HG03354 (cell line): ENCODE results near the gene FGFBP1.

Experiments
- ATAC-seq: cut with Tn5 transposase; IDR thresholded peaks from one replicate; pipeline ENCODE4 v1.9.1; 2021; ENCODE audit warnings: mild to moderate bottlenecking; ENCODE audit not compliant: unreplicated experiment, poor library complexity, severe bottlenecking

Gene FGFBP1

DNA sequence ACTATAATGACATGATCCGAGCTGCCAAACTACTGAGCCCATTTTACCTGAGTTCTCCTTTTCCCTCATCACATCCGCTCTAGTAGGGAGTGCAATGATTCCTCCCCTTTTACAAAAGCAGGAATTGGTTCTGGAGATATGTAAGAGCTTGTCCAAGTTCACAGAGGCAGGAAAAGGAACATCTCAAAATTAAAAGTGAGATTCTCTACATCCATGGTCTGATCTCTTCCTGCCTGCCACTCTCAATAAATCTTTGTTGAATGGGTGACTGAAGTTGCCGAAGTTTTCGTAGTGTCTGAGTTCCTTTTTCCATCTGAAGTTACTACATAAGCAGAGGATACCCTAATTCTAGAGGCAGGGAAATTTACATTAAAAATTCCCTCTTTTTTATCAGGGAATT, at the start of gene FGFBP1:
Gene FGFBP1 (minus strand): TSS at position 101 of the 400 bp plus-strand sequence. CDS start 2,108 bp downstream, outside the sequence.
- ATAC-seq: no peak

DNA sequence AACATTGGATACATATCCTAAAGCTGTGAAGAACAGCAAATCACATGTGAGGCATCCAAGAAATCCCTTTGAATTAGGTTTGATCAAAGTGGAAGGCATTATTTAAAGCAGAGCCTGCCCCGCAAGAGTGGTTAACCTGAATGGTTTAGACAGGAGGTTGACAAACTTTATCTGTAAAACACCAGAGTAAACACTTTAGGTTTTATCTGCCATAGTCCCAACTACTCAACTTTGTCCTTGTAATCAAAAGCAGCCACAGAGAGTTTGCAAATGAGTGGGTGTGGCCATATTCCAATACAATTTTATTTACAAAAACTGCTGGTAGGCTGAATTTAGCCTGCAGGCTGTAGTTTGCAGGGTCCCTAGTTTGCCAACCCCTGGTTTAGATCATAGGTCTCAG, 49.7 kb upstream of the FGFBP1 start:
- no peak for ATAC-seq

DNA sequence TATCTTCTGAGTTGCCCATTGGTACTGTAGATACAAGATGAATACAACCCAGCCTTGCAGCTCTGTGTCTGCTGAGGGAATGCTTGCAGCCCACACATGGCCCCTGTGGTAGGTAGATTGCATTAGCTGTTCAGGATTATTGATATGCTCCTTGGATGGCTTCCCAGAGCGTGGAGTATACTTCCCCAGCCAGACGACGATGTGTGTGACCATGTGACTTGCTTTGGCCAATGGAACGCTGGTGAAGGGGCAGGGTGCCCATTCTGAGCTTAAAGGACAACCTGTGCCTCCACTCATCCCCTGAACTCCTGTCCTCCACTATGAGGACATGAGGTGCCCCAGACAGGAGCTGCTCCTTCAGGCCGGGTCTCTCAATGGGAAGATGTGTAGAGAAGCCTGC, 48.4 kb upstream of the FGFBP1 start:
- no peak for ATAC-seq

DNA sequence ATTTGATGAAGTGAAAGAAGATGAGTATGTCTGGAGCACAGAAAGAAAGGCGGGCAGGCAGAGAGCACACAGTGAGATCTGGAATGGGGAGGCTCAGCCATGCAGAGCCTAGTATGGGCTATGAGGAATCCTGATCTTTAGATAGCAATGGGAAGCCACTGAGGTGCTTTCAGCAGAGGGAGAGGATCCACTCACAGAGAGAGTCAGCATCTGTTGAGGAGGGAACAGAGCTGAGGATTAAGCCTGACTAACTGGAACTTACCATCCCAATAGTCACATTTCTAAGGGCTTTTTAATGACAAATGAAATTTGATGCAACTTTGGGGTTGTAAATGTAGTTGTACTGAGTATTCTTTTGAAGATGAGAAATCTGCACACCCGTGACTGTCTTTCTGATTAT, 45.1 kb upstream of the FGFBP1 start:
- ATAC-seq: no peak

DNA sequence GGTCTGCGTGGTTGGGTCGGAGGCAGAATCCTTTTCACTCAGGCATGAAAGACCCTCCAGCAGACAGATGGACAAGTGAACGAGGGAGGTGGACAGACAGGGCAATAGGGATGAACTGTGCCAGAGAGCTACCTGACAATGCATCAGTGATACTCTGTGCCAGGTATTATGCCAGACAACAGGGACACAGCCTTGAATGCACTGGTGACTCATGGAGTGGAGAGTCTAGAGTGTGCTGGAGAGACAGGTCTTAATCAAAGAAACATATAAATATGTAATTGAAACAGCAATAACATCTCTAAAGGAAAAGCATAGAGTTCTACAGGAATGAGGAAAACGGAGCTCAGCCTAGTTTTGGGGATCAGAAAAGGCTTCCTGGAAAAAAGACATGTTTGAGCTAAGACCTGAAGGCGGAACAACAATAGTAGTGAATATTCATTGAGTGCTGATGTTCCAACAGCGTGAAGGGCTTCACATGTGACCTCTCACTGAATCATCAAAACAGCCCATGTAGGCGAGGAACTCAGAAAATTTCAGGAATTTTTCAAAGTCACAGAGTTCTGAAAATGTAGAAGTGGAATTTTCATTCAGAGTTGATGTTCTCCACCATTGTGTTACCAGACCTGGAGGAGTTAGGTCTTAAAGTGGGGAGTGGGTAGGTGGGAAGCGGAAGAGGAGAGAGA, 44.4 kb upstream of the FGFBP1 start:
- ATAC-seq: no peak

DNA sequence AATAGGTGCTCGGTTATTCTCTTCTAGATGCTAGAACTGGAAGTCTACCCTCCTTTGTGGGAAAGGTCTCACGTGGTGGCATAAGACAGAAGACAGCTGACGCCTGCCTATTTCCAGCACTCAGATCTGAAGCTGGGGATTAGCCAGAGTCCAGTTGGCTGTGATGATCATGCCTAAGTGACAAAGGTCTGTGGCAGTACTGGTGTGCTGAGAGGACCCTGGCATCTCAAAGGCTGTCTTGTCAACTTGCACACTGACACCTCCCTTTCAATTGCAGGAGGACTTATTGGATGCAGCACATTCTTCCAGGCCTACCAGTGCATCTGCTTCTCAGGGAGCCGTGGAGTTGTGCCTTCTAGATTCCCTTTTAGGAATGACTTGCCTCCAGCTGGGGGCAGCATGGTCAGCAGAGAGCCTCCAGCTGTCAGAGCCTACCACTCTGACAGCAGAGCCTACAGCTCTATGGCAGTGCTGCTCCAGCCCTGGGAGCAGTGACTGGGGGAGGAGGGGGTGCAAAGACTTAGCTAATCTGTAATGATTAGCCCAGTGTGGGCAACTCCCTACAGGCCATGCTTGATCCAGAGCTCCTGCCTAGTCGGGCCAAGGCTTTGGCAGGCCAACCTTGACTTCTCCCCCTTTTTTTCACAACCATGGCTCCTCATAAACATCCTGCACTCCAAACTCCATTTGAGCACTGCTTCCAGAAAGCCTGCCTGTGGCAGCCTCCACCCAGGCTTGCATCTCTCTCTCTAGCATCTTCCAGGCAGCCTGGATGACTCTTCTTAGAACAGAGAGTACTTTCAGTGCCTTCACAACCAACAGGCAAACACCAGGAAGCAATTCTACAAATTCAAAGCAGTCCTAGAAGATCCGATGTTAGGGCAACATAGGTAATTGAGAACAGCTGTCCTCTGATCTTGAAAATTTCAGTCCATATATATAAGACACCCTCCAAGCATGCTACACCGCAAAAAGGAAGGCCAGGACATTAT, 38.2 kb upstream of the FGFBP1 start:
- no peak for ATAC-seq

DNA sequence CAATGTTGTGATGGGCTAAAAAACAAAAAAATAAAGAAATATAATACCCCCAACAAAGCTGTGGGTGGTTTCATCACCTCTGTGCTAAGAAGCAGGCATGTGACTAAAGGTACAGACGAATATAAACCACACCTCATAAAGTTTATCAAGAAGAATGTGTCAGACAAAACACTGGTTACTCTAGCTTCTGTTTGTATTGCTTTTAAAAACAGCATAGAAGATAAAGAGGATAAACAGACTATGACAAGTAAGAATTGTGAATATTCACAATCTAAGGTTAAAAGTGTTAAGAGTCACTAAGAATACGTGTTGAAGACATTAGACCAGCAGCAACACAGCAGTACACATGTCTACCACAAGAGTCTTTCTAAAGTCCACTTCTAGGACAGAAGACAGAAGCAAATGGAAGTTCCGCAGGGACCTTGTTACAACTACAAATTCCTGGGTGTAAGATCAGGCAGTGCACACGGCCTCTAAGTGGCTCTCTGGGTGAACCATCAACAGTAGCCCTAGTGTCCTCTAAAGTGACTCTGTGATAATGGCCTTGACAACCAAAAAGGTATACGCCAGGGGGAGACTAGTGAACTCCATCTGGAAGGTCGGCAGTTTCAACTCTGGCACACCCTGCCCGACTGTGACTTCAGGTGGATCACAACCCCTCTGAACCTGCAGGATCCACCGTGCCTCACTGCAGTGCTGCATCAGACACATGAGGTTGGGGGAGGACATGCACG, 32.7 kb upstream of the FGFBP1 start:
- no peak for ATAC-seq

DNA sequence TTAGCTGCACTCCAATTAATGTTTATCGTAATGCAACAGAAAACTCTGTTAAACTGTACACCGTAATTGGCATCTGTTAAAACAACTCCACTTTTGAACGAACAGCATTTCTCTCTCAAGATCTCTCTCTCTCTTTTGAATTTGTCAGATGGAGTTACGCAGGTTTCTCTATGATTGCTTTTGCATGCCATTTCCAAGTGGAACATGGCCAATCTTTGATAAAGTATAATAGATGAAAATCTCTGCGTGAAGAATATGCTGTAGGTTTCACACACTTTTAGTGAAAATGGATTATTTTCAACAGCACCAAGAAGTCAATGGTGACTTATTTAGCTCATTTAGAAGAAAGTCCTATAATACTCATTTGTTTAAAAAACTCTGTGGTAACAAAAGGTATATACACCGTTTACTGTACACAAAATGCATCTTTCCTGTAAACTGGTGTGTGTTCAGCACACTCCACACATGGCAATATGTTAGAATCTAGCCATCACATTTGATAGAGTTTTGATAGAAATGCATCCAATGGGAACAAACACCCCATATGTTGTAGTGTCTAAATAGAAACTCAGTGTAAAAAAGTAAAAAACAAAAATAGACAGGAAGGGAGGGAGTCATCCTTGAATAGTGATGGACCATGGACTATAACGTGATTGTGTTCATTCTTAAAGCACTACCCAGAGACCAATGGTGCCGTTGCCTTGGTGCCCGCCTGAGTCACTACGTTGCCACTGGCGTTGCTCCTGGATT, 30.2 kb upstream of the FGFBP1 start:
- ATAC-seq: no peak

DNA sequence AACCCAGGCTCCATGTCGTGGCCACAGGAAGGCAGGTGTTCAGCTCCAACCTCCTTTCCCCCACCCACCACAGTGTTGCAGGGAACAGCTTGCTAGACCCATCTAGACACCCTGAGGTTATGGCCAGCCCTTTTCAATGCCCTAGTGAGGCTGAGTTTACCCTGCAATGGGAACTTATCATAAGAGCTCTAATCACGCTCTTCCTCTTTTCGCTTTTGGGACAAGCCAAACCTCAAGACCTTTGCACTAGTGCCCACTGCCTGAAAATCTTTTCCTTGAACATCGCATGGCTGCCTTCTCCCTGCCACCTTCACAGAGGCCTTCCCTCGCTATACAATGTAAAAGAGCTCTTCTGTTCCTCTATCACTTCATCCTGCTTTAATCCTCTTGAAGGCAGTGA, 26.8 kb upstream of the FGFBP1 start:
- ATAC-seq: no peak

DNA sequence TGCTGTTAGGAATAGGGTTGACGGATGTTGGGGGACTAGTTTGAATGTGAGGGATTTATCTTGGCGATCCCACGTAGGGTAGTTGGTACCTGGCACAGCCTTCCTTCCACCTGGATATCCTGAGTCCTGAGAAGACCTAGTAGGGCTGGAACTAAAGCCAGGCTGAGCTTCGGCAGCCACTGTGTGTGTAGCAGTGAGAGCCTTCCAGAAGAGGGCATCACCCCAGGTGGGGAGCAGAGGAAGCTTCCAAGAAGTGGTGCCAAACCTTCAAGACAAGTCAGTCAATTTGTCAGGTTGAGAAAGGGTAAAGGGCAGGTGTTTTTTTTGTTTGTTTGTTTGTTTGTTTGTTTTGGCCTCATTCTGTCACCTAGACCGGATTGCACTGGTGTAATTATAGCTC, 25.6 kb upstream of the FGFBP1 start:
- ATAC-seq: no peak

DNA sequence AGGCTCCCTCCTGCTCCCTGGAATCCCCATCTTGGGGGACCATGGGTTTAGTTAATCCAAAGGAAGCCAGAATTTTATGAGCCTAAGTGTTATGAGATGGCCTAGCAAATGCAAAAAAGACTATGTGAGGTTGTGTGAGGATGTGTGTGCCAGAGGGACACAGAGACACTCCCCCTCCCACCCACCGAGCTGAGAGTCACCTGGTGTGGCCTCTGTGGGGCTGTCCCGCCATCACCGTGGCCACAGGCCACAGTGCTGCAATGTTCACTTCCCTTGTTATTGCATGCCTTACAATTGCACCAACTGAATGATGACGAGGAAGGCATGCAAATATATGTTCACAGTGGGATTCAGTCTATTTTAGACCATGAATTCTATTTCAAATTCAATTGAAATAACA, 25.0 kb upstream of the FGFBP1 start:
- peak; percentile 80 for ATAC-seq

DNA sequence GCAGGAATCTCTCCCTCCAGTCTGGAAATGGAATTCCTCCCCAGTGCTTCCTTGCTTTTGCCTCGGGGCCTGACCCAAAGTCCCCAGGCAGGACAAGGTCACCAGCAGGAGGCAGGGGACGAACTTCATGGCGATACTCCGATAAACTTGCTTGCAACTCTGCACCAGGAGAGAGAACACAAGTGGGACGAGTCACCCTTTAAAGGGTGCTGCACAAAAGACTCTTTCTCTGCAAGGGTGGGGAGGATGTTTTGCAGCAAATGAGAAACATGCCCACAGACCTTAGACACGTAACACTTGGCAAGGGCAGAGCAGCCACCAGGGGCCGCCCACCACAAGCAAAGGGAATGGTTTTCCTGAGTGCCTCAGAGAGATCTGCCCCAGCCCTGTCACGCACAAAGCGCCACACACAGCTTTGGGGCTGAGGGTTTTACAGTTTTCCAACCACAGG, 24.5 kb upstream of the FGFBP1 start, which contains the start of gene FGFBP2:
Gene FGFBP2 (minus strand): TSS at position 175 of the 451 bp plus-strand sequence. CDS start 46 bp downstream, at position 129.
- peak; percentile 51 for ATAC-seq

DNA sequence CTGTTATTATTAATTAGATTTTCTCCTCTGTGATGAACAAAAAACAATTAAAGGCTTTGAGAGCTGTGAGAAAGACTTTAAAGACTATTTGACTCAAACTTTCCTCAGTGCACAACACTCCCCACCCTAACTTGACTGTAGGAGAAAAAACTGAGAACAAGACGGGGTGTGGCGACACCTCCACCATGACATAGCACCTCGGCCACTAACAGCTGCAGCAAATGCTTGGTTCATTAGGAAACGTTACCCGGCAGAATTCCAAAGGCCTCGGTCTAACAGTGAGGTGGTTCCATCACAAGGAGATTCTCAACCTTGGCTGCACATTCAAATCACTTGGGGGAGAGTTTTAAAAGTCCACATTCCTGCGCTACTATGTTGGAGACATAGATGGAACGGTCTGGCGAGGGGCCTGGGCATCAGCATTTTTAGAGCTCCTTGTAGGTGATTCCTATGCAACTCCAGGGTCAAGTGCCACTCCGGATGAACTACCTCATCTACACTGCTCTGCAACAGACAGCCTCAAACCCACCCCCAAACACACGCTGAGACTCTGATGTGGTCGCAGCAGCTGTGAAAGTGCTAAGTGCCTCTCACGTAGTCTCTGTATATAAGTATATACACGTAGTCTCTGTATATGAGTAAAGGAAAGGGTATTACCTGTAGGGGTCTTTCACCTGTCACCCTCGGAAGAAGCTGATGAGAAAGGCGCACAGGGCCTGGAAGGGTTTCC, 23.4 kb upstream of the FGFBP1 start:
- no peak for ATAC-seq

DNA sequence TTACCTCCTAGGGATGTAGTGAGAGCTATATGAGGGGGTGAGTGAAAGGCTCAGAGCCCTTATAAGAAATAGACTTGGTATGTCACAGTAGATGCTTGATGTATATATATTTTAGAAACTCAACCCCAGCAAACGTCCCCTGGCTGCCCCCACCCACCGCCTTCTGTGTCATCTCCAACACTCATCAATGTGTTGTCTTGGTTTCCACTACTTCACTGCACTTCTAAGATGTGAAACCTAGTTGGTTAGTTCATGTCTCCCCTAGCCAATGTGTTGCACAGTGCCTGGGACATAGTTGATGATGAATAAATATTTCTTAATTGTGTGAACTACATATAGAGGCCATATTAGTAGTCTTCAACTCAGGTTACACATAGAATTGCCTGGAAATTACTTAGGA, 20.0 kb upstream of the FGFBP1 start:
- ATAC-seq: no peak

DNA sequence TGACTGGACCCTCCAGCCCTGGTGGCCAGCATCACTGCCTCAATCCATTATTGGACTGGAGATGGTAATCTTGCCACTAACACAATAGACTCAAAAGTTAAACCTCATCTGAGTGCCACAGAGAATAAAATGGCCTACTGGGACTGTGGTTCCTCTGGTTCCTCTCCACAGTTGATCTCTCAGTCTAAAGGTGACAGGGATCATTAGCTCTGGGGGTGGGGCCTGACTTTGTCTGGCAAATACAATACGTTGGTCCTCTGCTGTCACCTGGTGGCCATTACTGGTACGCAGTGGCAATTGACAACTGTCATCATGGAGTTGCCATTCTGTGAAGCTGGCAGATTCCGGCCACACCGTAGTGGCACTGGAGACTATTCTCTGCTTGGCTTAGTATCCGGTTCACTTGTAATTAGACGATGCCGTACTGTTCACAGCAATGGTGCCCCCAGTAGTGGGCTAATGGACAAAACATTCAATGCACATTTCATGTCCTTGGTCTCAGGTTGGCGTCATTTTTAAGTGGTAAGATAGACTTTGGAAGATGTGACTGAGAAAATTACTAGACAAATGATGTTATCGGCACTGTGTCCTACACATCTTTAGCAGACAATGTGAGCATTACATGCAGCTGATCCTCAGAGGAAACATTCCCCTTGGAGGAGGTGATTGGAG, 17.8 kb upstream of the FGFBP1 start:
- ATAC-seq: peak; percentile 98

DNA sequence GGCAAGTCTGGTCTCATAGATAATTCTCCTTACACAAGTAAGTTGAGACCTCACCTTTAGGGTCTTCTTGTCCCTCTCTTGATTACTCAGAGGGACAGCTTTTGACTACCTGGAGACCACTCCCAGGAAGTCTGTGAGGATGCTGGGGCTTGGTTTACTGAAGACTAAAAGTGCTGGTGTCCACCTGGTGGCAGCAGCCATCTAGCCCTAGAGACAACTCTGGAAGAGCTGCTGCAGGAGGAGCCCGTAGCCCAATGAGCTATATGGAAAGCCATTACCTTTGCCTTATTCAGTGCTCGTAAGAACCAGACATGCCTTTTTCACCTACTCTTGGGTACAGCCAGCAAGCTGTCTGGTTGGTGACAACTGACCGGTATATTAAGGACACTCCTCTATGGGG, 17.1 kb upstream of the FGFBP1 start:
- no peak for ATAC-seq

DNA sequence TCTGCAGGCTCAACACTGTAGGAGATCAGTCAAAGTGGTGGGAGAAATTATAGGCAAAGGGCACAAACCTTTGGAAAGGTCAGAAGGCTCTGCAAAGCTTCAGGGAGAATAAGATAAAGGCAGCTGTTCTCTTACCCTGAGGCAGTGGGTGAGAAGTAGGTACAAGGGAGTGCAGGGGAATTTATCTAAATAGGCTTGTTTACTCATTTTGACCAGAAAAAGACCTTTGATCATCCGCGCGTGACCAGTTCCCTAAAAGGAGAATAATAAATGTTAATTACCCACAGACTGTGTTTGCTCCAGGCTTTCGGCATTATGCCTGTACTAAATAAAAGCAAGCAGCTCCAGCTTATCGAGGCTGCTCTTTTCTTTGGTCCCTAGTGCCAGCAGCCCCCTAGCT, 15.1 kb upstream of the FGFBP1 start:
- ATAC-seq: no peak

DNA sequence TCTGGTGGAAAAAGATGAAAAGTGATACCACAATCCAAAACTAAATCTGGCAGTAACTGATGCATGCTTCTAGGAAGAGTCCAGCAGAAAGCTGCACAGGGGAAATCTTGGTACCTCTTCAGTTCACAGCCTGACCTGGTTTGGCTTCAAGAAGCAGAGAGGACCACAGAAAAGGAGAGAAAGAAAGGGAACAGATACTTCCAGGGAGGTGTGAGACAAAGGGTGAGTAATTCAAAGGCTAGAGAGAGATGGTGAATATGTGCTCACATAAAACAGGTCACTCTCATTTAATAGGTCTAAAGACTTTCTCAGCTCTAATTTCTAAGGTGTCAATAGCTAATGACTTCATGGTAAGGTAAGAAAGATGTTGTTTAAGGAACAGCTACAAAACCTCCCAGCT, 13.2 kb upstream of the FGFBP1 start:
- no peak for ATAC-seq
